Spleen (tissue), 11 donors: Measurements from ENCODE around the gene WNK1. TPM values are rescaled to one million over a fixed set of nuclear protein-coding genes. Genes with fewer than 3 reads are reported as not detected.

ENCODE experiments used
- DNase-seq: peaks from one replicate; pipeline ENCODE4 v3.0.0-alpha.2; 2020
- H3K27ac ChIP-seq, 8 donors: fragments of 200-600 bp; sonication (generic) in 7 of 8; 1 replicate in 4 of 8; 2 replicates in 4 of 8; pipeline versions ENCODE4 v1.5.0 to v1.8.0; 2016 to 2021; ENCODE audit warnings: inconsistent platforms in 4 of 8, mild to moderate bottlenecking in 4 of 8, moderate library complexity in 1 of 8
- H3K27me3 ChIP-seq, 7 donors: fragments of 200-600 bp; sonication (generic) in 6 of 7; replicated peaks in 1 of 7; 1 replicate in 4 of 7; 2 replicates in 3 of 7; pipeline versions ENCODE4 v1.5.0 to v1.8.0; 2016 to 2021; ENCODE audit warnings: inconsistent platforms in 3 of 7, mild to moderate bottlenecking in 1 of 7
- H3K36me3 ChIP-seq, 6 donors: fragments of 200-600 bp; sonication (generic) in 5 of 6; 1 replicate in 4 of 6; 2 replicates in 2 of 6; pipeline versions ENCODE4 v1.5.0 to v1.8.0; 2016 to 2021; ENCODE audit warnings: inconsistent platforms in 2 of 6
- H3K4me1 ChIP-seq, 6 donors: fragments of 200-600 bp; sonication (generic) in 5 of 6; 1 replicate in 3 of 6; 2 replicates in 3 of 6; pipeline versions ENCODE4 v1.5.0 to v1.8.0; 2016 to 2021; ENCODE audit warnings: inconsistent platforms in 3 of 6
- H3K4me3 ChIP-seq, 8 donors: fragments of 200-600 bp; sonication (generic) in 7 of 8; 1 replicate in 4 of 8; 2 replicates in 4 of 8; pipeline versions ENCODE4 v1.5.0 to v1.8.0; 2016 to 2021; ENCODE audit warnings: inconsistent platforms in 4 of 8, mild to moderate bottlenecking in 4 of 8, moderate library complexity in 2 of 8
- H3K9me3 ChIP-seq, 8 donors: fragments of 200-600 bp; sonication (generic) in 7 of 8; 1 replicate in 4 of 8; 2 replicates in 4 of 8; pipeline versions ENCODE4 v1.5.0 to v1.8.0; 2016 to 2021; ENCODE audit warnings: inconsistent platforms in 4 of 8
- CTCF ChIP-seq, 11 experiments: fragments of 200-600 bp in 7 of 11; fragments of 450-650 bp in 4 of 11; sonication (generic) in 4 of 11; IDR thresholded peaks in 8 of 11; conservative IDR thresholded peaks in 3 of 11; 1 replicate in 7 of 11; 2 replicates in 4 of 11; pipeline versions ENCODE4 v1.4.0 to v1.8.0; 2016 to 2021; ENCODE audit warnings: antibody characterized with exemption in 11 of 11, inconsistent platforms in 4 of 11, mild to moderate bottlenecking in 1 of 11
- POLR2A ChIP-seq, 3 donors: fragments of 450-650 bp; IDR thresholded peaks; one replicate each; pipeline ENCODE4 v1.5.1; 2017; ENCODE audit warnings: antibody characterized with exemption in 3 of 3, mild to moderate bottlenecking in 1 of 3
- POLR2AphosphoS5 ChIP-seq, 3 donors: sonication (generic); formaldehyde crosslinking; IDR thresholded peaks; one replicate each; pipeline ENCODE4 v1.5.1; 2017; ENCODE audit warnings: antibody characterized with exemption in 3 of 3
- WGBS, 5 donors: extraction: QIAGEN DNeasy Blood & Tissue Kit in 3 of 5; methylation state at CpG; one replicate each; pipeline versions ENCODE4 v1.1.5 to v1.1.7; 2013 to 2018; 5-methylcytosine and 5-hydroxymethylcytosine counted together
- intact Hi-C: fragments of 100-400 bp; cut with DNase I; formaldehyde crosslinking; loops from one replicate; pipeline ENCODE4 v1.15.0; 2023; ENCODE audit warnings: low total_unique reads
- polyA plus RNA-seq, 3 donors: library from polyadenylated mRNA; stranded (reverse); fragments of 200-250 nt; gene quantifications; one replicate each; pipeline ENCODE4 v1.2.1, GENCODE V29; 2013
- total RNA-seq, 7 donors: library from RNA; depleted of rRNA in 3 of 7; stranded (reverse); fragments of >200 nt in 3 of 7; fragmentation: NEBNext Ultra II Directional in 4 of 7; extraction: Animal tissue kit (Norgen Biotek cat#: 25700) in 4 of 7; gene quantifications; one replicate each; pipeline versions ENCODE4 v1.1.0 to v1.2.1, GENCODE V29; 2016 to 2021
- donor health status: healthy with polysubstance abuse.
- donor health status: DM: no; HTN: no; CAD: no; lungs with moderate emphysema.
- donor health status: DM: no; HTN: no; CAD: no.
- donor health status: Bipolar disorder and iron deficiency.
- donor health status: healthy.
- donor health status: DM: no; HTN: no; CAD: no.
- donor health status: DM: yes; HTN: yes; CAD: no.

Gene WNK1
- total and polyA plus RNA-seq, 10 donors: 8.8 to 261 (median 202) TPM

GRCh38 chr12:779745-780734 lies 27.7 kb downstream of the WNK1 start:
- intact Hi-C loops: no loop called here
- no peak for DNase-seq
- WGBS, 5 donors: 42 to 57% (median 45%) methylated on average over 4 of the region's 4 CpGs
- Histone ChIP-seq H3K27me3 (no peaks in the 10 kb centered on the region), H3K9me3 (no peaks in the 10 kb centered on the region), H3K4me3 (peak overlapping the region in 3 of 8 donors; percentile 4 to 42 (median 4)), H3K27ac (peak overlapping the region in 6 of 8 donors; percentile 18 to 63 (median 33)), H3K4me1 (peaks cover 29 to 95% (median 74%) of the 10 kb centered on the region in 6 donors), H3K36me3 (no peaks in the 10 kb centered on the region)
- no peak for TF ChIP-seq POLR2A (IDR thresholded peaks at IDR 0.05)
- TF ChIP-seq POLR2AphosphoS5 (IDR thresholded peaks at IDR 0.05): no peak
- no peak for TF ChIP-seq CTCF (IDR thresholded peaks at IDR 0.05 in 8 of 11, conservative IDR thresholded peaks at IDR 0.05 in 3 of 11)

- WGBS, 5 donors: 77 to 89% (median 85%) methylated on average over 2 of the region's 2 CpGs
- Histone ChIP-seq H3K4me1 (peaks cover 29 to 95% (median 74%) of the 10 kb centered on the region in 6 donors), H3K27me3 (no peaks in the 10 kb centered on the region), H3K36me3 (no peaks in the 10 kb centered on the region), H3K9me3 (no peaks in the 10 kb centered on the region), H3K4me3 (no peak overlapping the region), H3K27ac (peak overlapping the region in 1 of 8 donors; percentile 20)
- intact Hi-C loops: no loop called here
- no peak for DNase-seq
- TF ChIP-seq POLR2A (IDR thresholded peaks at IDR 0.05) (no peak), POLR2AphosphoS5 (IDR thresholded peaks at IDR 0.05) (no peak), CTCF (IDR thresholded peaks at IDR 0.05 in 8 of 11, conservative IDR thresholded peaks at IDR 0.05 in 3 of 11) (no peak)
These were observed 28.5 kb downstream of the WNK1 start for GRCh38 chr12:780750-781379.

GRCh38 chr12:785706-786105 lies 33.3 kb downstream of the WNK1 start:
- H3K36me3 ChIP-seq: no peaks in the 10 kb centered on the region

More at GRCh38 chr12:785706-786105, 33.3 kb downstream of the WNK1 start:
- intact Hi-C loops: no loop called here
- H3K27ac ChIP-seq: peak overlapping the region in 1 of 8 donors; percentile 4
- H3K4me1 ChIP-seq: peaks cover 33 to 95% (median 78%) of the 10 kb centered on the region in 6 donors
- DNase-seq: no peak
- WGBS, 5 donors: 93 to 98% (median 98%) methylated on average over 2 of the region's 2 CpGs
- H3K27me3 ChIP-seq: no peaks in the 10 kb centered on the region
- TF ChIP-seq POLR2AphosphoS5 (IDR thresholded peaks at IDR 0.05) (no peak), POLR2A (IDR thresholded peaks at IDR 0.05) (no peak), CTCF (IDR thresholded peaks at IDR 0.05 in 8 of 11, conservative IDR thresholded peaks at IDR 0.05 in 3 of 11) (no peak)
- no peaks in the 10 kb centered on the region for H3K9me3 ChIP-seq
- H3K4me3 ChIP-seq: no peak overlapping the region
